Stimulated activated CD4-positive, alpha-beta T cell treated with anti-CD3 and anti-CD28 coated beads, Interleukin-12 subunit alpha, Interleukin-12 subunit beta, amount 100 ng/mL, for 4 hours (primary cell): Measurements from ENCODE around the gene WDR5.

Source experiments
- DNase-seq: peaks from one replicate; pipeline ENCODE4 v3.0.0-alpha.2; 2020

The WDR5 gene

GRCh38 chr9:134174526-134175290 lies 38.8 kb downstream of the WDR5 start:
- DNase-seq = no peak

- DNase-seq = no peak
Measured at GRCh38 chr9:134175291-134175807, 39.5 kb downstream of the WDR5 start.

GRCh38 chr9:134175808-134176598 lies 40.1 kb downstream of the WDR5 start:
- DNase-seq = no peak

- DNase-seq = no peak
Measured at GRCh38 chr9:134176599-134176968, 40.7 kb downstream of the WDR5 start.

- DNase-seq = no peak
Measured at GRCh38 chr9:134177186-134177585, 41.3 kb downstream of the WDR5 start.

- DNase-seq = no peak
Measured at GRCh38 chr9:134177624-134178393, 41.9 kb downstream of the WDR5 start.

- DNase-seq = no peak
Measured at GRCh38 chr9:134178394-134178767, 42.5 kb downstream of the WDR5 start.

GRCh38 chr9:134178768-134179551 lies 43.1 kb downstream of the WDR5 start:
- DNase-seq = no peak

GRCh38 chr9:134179595-134179917 lies 43.7 kb downstream of the WDR5 start:
- DNase-seq = no peak

GRCh38 chr9:134179918-134180785 lies 44.3 kb downstream of the WDR5 start:
- no peak for DNase-seq

- no peak for DNase-seq
Measured at GRCh38 chr9:134180786-134181647, 45.1 kb downstream of the WDR5 start.

GRCh38 chr9:134181648-134182034 lies 45.8 kb downstream of the WDR5 start:
- no peak for DNase-seq

- no peak for DNase-seq
Measured at GRCh38 chr9:134182554-134183085, 46.7 kb downstream of the WDR5 start.

- no peak for DNase-seq
Measured at GRCh38 chr9:134185536-134186011, 49.7 kb downstream of the WDR5 start.

- DNase-seq = no peak
Measured at GRCh38 chr9:134186471-134187109, 50.7 kb downstream of the WDR5 start.

- DNase-seq = no peak
Measured at GRCh38 chr9:134187110-134187531, 51.2 kb downstream of the WDR5 start.

- DNase-seq = no peak
Measured at GRCh38 chr9:134187891-134188385, 52.1 kb downstream of the WDR5 start.

- DNase-seq = no peak
Measured at GRCh38 chr9:134188386-134189144, 52.7 kb downstream of the WDR5 start.

GRCh38 chr9:134189145-134189469 lies 53.2 kb downstream of the WDR5 start:
- DNase-seq = no peak
